BE2C (cell line): ENCODE data around the gene FARP1.

ENCODE experiments used
- DNase-seq: peaks from one replicate; pipeline ENCODE4 v3.0.0-alpha.2; 2020
- H3K27me3 ChIP-seq: fragments of 250-450 bp; sonication (Bioruptor Pico); 2 replicates; pipeline ENCODE4 v1.5.1; 2020; ENCODE audit warnings: mild to moderate bottlenecking
- H3K36me3 ChIP-seq: fragments of 250-450 bp; sonication (Bioruptor Pico); 2 replicates; pipeline ENCODE4 v1.5.1; 2020; ENCODE audit warnings: mild to moderate bottlenecking
- H3K4me1 ChIP-seq: fragments of 250-450 bp; sonication (Bioruptor Pico); 2 replicates; pipeline ENCODE4 v1.5.1; 2020
- H3K4me3 ChIP-seq: 2 replicates; pipeline ENCODE4 v1.5.1; 2011; ENCODE audit warnings: low read depth, low read length
- H3K9me3 ChIP-seq: fragments of 250-450 bp; sonication (Bioruptor Pico); 2 replicates; pipeline ENCODE4 v1.5.1; 2020
- CTCF ChIP-seq: IDR thresholded peaks from 2 replicates; pipeline ENCODE4 v1.5.1; 2012; ENCODE audit warnings: mild to moderate bottlenecking, low read depth, low read length

The FARP1 gene

GRCh38 chr13:98318263-98318878 is 175.5 kb downstream of the FARP1 start:
- TF ChIP-seq CTCF: no peak
- Histone ChIP-seq H3K36me3 (no peaks in the 10 kb centered on the region; the same call in 1 of the 2 replicates), H3K4me1 (0 out of 2 replicates have a peak, but pooled peaks cover 3% of the 10 kb centered on the region), H3K27me3 (no peaks in the 10 kb centered on the region), H3K9me3 (no peaks in the 10 kb centered on the region), H3K4me3 (no peak overlapping the region)
- no peak for DNase-seq

- Histone ChIP-seq H3K27me3 (no peaks in the 10 kb centered on the region), H3K9me3 (no peaks in the 10 kb centered on the region), H3K4me1 (no peaks in the 10 kb centered on the region), H3K36me3 (no peaks in the 10 kb centered on the region; the same call in 1 of the 2 replicates), H3K4me3 (no peak overlapping the region)
- DNase-seq: no peak
- no peak for TF ChIP-seq CTCF
These were observed 177.7 kb downstream of the FARP1 start for GRCh38 chr13:98320561-98321105.

- no peak for DNase-seq
- H3K4me3 ChIP-seq: no peak overlapping the region
- no peak for TF ChIP-seq CTCF
- H3K36me3 ChIP-seq: no peaks in the 10 kb centered on the region
- no peaks in the 10 kb centered on the region for H3K27me3 ChIP-seq
- no peaks in the 10 kb centered on the region for H3K9me3 ChIP-seq
- peaks cover 2% of the 10 kb centered on the region; the same call in 1 of the 2 replicates for H3K4me1 ChIP-seq
These were observed 178.5 kb downstream of the FARP1 start for GRCh38 chr13:98321395-98321794.

- Histone ChIP-seq H3K27me3 (no peaks in the 10 kb centered on the region), H3K9me3 (no peaks in the 10 kb centered on the region), H3K4me1 (peaks cover 5% of the 10 kb centered on the region; the same call in 1 of the 2 replicates), H3K4me3 (no peak overlapping the region), H3K36me3 (no peaks in the 10 kb centered on the region)
- TF ChIP-seq CTCF: no peak
- no peak for DNase-seq
These were observed 179.3 kb downstream of the FARP1 start for GRCh38 chr13:98322091-98322718.

GRCh38 chr13:98324105-98324504 is 181.2 kb downstream of the FARP1 start:
- no peak for TF ChIP-seq CTCF
- Histone ChIP-seq H3K4me3 (no peak overlapping the region), H3K27me3 (no peaks in the 10 kb centered on the region), H3K4me1 (peaks cover 5% of the 10 kb centered on the region), H3K36me3 (no peaks in the 10 kb centered on the region), H3K9me3 (no peaks in the 10 kb centered on the region; the same call in 1 of the 2 replicates)
- DNase-seq: no peak

- Histone ChIP-seq H3K27me3 (no peaks in the 10 kb centered on the region), H3K4me1 (peaks cover 5% of the 10 kb centered on the region), H3K36me3 (no peaks in the 10 kb centered on the region), H3K4me3 (no peak overlapping the region), H3K9me3 (no peaks in the 10 kb centered on the region; the same call in 1 of the 2 replicates)
- no peak for TF ChIP-seq CTCF
- DNase-seq: no peak
These were observed 182.8 kb downstream of the FARP1 start for GRCh38 chr13:98325724-98326123.
